GM12891 (cell line): ENCODE measurements around the gene C7. TPM values are rescaled to one million over a fixed set of nuclear protein-coding genes. Genes with fewer than 3 reads are reported as not detected.
"Not testable (repeated sequence)": the region's sequence is repeated elsewhere in the genome, so short reads cannot be mapped to it uniquely, and the experiment has no call there.

ENCODE experiments used
- DNase-seq: peaks from one replicate; pipeline ENCODE4 v3.0.0; 2011; ENCODE audit warnings: low spot score; ENCODE audit not compliant: insufficient read length
- FAIRE-seq: peaks from 2 replicates; lab custom pipeline; 2011; peaks lifted over from hg19 to GRCh38; lab: Jason Lieb, UNC
- PAX5 ChIP-seq: IDR thresholded peaks from 2 replicates; pipeline ENCODE4 v1.6.1; 2011; ENCODE audit warnings: low read length, moderate library complexity, mild to moderate bottlenecking; ENCODE audit not compliant: insufficient read depth, severe bottlenecking
- POLR2A ChIP-seq: IDR thresholded peaks from 2 replicates; pipeline ENCODE4 v1.6.1; 2011; ENCODE audit warnings: low read depth, low read length, control low read depth
- POLR2AphosphoS5 ChIP-seq: IDR thresholded peaks from 2 replicates; pipeline ENCODE4 v1.6.1; 2011; ENCODE audit warnings: low read depth, low read length, control low read depth
- POU2F2 ChIP-seq: IDR thresholded peaks from 2 replicates; pipeline ENCODE4 v1.6.1; 2011; ENCODE audit warnings: low read depth, mild to moderate bottlenecking, control low read depth, low read length, moderate library complexity
- SPI1 ChIP-seq: IDR thresholded peaks from 2 replicates; pipeline ENCODE4 v1.6.1; 2011; ENCODE audit warnings: low read depth, low read length, control low read depth
- TAF1 ChIP-seq: IDR thresholded peaks from 2 replicates; pipeline ENCODE4 v1.6.1; 2011; ENCODE audit warnings: low read depth, low read length, control low read depth
- polyA plus RNA-seq: library from polyadenylated mRNA; unstranded; fragments of >200 nt; gene quantifications from one replicate; pipeline ENCODE4 v1.2.1, GENCODE V29; 2012; ENCODE audit warnings: low read depth, missing spikeins, inconsistent platforms; ENCODE audit not compliant: missing spikeins

The C7 gene
- polyA plus RNA-seq, result not detected

DNA sequence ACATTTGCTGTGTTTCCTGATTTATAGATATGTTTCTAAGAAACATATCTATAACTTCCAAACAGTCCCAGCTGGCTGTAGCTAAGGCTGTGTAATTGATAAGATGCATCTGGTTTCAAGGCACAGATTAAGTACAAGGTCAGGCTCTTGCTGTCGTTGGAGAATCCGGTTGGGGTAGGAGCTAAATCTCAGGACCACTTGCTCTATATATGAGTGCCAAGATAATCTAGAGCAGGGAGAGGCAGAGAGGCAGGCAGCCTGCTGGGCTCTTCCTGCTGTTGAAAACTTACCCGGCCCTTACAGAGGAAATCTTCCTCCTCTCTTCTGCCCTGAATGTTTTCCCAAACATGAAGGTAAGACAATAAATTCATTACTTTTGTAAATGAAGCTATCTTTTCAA, at the start of gene C7:
TSS of gene C7 (plus strand) at position 234 of the 400 bp plus-strand sequence. CDS start at position 348, 114 bp downstream.
- TF ChIP-seq POLR2A (no peak), SPI1 (no peak), POU2F2 (no peak), PAX5 (no peak), POLR2AphosphoS5 (no peak), TAF1 (no peak)
- FAIRE-seq (no peak), DNase-seq (no peak)

DNA sequence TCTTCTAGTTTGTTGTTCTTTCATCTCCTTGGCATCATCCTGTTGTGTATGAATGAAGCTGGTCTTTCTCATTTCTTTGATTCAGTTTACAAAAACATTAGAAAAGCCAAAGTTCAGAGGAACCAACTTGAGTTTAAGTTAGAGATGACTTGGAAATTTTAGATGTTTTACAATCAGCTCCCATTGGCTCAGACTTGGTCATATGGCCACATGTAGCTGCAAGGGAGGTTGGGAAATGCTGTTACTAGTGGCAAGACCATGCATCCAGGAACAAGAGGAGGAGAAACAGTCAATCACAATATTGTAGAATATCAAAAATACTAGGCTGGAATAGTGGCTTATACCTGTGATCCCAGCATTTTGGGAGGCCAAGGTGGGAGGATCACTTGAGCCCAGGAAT, 48.6 kb upstream of the C7 start:
- TF ChIP-seq POLR2AphosphoS5 (no peak), POU2F2 (no peak), TAF1 (no peak), POLR2A (no peak), SPI1 (no peak), PAX5 (no peak)
- no peak for FAIRE-seq
- no peak for DNase-seq

DNA sequence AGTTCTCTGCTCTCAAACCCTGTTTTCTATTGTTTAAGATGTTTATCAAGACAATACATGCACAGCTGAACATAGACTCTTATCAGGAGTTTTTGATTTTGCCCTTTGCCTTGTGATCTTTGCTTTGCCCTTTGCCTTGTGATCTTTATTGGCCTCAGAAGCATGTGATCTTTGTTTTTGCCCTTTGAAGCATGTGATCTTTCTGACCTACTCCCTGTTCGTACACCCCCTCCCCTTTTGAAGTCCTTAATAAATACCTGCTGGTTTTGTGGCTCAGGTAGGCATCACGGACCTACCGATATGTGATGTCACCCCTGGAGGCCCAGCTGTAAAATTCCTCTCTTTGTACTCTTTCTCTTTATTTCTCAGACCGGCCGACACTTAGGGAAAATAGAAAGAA, 44.3 kb upstream of the C7 start:
- DNase-seq, FAIRE-seq: not testable (repeated sequence)

DNA sequence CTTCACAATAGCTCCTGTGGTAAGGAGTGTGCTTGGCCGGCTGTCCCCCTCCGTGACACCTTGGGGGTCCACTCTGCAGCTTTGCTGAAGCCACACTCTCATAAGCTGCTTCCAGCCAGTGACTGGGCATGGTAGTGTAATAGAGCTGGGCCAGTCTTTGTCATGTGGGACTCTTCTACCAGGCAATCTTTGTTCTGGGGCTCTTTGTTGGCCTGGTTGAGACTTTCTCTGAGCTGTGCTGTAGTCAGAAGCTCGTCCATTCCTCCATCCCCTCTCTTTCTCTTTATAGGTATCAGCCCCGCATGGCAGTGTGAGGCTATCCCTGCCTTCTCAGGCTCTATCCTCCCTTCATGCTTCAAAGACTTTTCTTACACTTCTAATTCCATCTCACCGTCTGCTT, 42.5 kb upstream of the C7 start:
- no peak for DNase-seq
- TF ChIP-seq SPI1 (no peak), POLR2A (no peak), PAX5 (no peak), POU2F2 (no peak), POLR2AphosphoS5 (no peak), TAF1 (no peak)
- FAIRE-seq, result no peak

DNA sequence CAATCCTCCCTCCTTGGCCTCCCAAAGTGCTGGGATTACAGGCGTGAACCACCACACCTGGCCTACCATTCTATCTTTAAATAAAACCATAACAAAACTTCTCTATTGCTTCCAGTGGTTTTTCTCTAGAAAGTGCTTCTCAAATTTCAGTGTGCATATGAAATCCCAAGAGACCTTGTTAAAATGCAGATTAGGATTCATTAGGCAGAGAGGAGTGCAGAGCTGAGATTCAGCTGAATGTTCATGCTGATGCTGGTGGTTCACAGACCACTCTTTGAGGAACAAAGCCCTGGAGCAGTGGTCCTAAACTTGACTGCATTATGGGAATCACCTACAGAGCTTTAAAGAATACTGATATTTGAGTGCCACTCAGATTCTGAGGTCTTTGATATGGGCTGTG, 39.9 kb upstream of the C7 start:
- no peak for FAIRE-seq
- TF ChIP-seq TAF1, result no peak
- TF ChIP-seq POLR2AphosphoS5, result no peak
- DNase-seq, result no peak

DNA sequence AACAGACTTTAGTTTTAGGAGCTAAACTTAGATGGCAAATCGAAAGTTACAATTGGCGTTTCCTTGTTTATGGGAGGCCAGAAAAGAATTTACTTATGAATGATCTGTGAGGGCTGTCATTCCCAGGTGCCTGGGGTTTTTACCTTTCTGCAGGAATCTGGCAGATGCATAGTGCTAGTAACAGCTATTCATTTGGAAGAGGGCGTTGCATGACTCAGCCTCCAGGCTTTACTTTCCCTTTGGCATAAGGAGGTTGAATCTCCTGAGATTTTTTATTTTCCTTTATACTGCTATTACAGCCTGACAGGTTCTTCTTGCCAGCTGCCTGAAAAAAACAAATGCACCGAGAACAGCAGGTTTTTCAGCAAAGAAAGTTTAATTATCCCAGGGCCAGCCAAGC, 38.1 kb upstream of the C7 start:
- DNase-seq, result no peak
- TF ChIP-seq POLR2AphosphoS5 (no peak), POLR2A (no peak), TAF1 (no peak), POU2F2 (no peak), PAX5 (no peak), SPI1 (no peak)
- FAIRE-seq, result no peak

DNA sequence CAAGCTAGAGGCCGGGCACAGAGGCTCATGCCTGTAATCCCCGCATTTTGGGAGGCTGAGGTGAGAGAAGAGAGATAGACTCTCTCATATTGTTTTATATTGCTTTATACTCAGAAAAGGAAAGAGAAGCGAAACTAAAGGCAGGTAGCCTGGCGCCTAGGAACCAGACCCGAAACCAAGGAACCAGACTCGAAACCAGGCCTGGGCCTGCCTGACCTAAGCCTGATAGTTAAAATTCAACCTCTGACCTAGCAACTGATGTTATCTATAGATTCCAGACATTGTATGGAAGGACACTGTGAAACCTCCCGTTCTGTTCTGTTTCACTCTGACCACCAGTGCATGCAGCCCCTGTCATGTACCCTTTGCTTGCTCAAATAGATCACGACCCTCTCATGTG, 37.0 kb upstream of the C7 start:
- FAIRE-seq, result peak; percentile 51
- DNase-seq, result not testable (repeated sequence)

DNA sequence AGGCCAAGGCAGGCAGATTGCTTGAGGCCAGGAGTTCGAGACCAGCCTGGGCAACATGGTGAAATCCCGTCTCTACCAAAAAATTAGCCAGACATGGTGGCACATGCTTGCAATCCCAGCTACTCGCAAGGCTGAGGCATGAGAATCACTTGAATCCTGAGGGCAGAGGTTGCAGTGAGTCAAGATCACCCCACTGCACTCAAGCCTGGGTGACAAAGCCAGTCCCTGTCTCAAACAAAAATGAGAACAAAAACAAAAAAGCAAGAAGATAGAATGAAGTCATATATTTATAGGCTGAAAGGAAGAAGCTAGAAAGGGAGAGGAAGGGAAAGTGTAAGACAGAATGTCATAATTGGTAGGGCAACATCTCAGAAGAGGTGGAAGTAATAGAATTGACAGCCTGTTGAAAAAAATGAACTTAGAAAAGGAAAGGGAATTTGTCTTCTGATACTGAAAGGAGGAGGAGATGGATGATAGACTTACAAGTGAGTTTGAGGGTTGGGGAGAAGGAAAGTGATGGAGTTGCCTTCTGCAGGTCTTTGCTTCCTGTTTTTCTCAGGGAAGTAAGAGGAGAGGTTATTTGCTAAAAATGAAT, 35.9 kb upstream of the C7 start:
- no peak for TF ChIP-seq SPI1
- TF ChIP-seq POLR2AphosphoS5, result no peak
- DNase-seq (no peak), FAIRE-seq (no peak)

DNA sequence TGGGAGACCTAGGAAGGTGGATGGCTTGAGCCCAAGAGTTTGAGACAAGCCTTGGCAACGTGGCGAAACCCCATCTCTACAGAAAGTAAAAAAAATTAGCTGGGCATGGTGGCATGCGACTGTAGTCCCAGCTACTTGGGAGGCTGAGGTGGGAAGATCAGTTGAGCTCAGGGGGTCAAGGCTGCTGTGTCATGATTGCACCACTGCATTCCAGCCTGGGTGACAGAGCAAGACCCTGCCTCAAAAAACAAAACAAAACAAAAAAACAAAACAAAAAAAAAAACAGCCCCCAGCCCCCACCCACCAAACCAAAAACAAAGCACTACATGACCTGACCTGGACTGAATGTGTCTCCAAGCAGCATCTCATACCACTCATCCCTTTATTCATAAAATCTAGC, 33.3 kb upstream of the C7 start:
- DNase-seq, result no peak
- no peak for FAIRE-seq
- TF ChIP-seq SPI1, result no peak
- no peak for TF ChIP-seq PAX5
- TF ChIP-seq POLR2A, result no peak
- no peak for TF ChIP-seq POLR2AphosphoS5
- no peak for TF ChIP-seq POU2F2
- no peak for TF ChIP-seq TAF1

DNA sequence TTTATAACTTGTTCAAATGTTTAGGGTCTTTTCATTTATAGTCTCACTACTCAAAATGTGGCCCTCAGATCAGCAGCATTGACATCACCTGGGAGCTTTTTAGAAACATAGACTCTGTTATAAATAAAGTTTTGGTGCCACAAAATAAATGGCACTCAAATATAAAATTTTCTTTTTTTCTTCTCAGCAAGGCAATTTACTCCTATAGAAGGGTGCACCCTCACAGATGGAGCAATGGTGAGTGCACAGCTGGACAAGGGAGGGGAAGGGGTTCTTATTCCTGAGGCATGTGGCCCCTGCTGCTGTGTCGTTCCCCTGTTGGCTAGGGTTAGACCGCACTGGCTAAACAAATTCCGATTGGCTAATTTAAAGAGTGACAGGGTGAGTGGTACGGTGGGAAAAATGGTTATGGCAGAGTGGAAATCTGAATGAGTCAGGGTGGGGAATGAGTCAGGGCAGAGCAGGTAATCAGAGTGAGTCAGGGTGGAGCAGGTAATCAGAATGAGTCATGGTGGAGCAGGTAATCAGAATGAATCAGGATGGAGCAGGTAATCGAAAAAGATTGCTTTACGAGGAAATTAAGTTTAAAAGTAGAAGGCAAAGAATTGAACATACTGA, 31.8 kb upstream of the C7 start:
- no peak for FAIRE-seq

DNA sequence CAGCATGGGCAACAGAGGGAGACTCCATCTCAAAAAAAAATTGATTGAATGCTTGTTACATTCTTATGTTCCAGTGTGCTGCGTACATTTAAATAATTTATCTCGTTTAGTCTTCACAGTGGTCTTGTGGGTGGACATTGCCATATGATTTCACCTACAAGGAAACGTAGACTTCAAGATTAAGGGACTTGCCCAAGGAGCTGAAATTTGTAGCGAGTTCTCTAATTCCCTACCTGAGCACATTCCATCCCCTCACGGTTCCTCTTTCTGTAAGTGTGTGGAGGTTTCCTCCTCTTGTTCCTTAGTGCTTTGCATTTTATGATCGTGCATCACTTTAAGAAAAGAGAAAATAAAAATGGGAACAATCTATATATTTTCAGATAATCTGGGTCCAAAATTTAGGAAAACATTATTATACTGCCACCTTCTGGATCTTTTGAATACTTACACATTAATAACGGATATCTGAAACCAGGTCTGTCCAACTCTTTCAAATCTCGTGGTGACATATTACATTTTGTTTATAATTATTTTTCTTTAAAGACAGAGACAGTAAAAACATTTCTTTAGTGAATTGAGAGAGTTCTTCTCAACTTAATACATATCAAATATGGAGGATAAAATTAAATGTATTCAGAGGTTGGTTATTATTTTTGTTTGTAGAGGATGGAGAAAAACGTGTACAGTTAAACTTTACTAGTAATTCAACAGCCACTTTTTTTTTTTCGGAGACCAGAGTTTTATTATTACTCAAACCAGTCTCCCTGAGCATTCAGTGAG, 29.9 kb upstream of the C7 start:
- no peak for FAIRE-seq
- TF ChIP-seq POLR2A (no peak), TAF1 (no peak), POU2F2 (no peak), SPI1 (no peak), PAX5 (no peak), POLR2AphosphoS5 (no peak)
- DNase-seq, result peak; percentile 6

More for the DNA sequence above, 31.8 kb upstream of the C7 start:
- no peak for TF ChIP-seq PAX5
- TF ChIP-seq POLR2AphosphoS5, result no peak
- TF ChIP-seq TAF1, result no peak
- TF ChIP-seq SPI1, result no peak
- TF ChIP-seq POU2F2, result no peak
- TF ChIP-seq POLR2A, result no peak
- no peak for DNase-seq

DNA sequence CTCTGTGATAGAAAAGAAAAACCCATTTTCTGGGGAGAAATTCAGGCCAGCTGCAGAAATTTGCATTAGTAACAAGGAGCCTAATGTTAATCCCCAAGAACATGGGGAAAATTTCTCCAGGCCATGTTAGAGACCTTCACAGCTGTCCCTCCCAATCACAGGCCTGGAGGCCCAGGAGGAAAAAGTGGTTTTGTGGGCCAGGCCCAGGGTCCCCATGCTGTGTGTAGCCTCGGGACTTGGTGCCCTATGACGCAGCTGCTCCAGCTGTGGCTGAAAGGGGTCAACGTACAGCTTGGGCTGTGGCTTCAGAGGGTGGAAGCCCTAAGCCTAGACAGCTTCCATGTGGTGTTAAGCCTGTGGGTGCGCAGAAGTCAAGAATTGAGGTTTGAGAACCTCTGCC, 27.0 kb upstream of the C7 start:
- no peak for TF ChIP-seq POLR2A
- TF ChIP-seq TAF1, result no peak
- no peak for TF ChIP-seq POU2F2
- TF ChIP-seq SPI1, result no peak
- TF ChIP-seq PAX5, result no peak
- TF ChIP-seq POLR2AphosphoS5, result no peak
- no peak for FAIRE-seq
- DNase-seq, result no peak

DNA sequence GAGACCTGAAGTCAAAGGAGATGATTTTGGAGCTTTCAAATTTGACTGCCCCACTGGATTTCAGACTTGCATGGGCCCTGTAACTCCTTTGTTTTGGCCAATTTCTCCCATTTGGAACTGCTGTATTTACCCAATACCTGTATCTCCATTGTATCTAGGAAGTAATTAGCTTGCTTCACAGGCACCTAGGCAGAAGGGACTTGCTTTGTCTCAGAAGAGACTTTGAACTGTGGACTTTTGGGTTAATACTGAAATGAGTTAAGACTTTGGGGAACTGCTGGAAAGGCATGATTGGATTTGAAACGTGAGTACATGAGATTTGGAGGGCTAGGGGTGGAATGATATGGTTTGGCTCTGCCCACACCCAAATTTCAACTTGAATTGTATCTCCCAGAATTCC, 26.2 kb upstream of the C7 start:
- not testable (repeated sequence) for FAIRE-seq, DNase-seq

DNA sequence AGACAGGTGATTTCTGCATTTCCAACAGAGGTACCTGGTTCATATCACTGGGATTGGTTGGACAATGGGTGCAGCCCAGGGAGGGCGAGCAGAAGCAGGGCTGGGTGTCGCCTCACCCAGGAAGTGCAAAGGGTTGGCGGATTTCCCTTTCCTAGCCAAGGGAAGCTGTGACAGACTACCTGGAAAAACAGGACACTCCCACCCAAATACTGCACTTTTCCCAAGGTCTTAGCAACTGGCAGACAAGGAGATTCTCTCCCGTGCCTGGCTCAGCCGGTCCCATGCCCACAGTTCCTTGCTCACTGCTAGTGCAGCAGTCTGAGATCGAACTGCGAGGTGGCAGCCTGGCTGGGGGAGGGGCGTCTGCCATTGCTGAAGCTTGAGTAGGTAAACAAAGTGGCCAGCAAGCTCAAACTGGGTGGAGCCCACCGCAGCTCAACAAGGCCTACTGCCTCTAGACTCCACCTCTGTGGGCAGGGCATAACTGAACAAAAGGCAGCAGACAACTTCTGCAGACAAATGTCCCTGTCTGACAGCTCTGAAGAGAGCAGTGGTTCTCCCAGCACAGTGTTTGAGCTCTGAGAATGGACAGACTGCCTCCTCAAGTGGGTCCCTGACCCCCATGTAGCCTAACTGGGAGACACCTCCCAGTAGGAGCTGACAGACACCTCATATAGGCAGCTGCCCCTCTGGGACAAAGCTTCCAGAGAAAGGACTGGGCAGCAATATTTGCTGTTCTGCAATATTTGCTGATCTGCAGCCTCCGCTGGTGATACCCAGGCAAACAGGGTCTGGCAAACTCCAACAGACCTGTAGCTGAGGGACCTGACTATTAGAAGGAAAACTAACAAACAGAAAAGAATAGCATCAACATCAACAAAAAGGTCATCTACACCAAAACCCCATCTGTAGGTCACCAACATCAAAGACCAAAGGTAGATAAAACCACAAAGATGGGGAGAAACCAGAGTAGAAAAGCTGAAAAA, 13.6 kb upstream of the C7 start:
- FAIRE-seq, DNase-seq: not testable (repeated sequence)
